GM12878 (cell line): ENCODE measurements around the gene LHFPL2. TPM values are rescaled to one million over a fixed set of nuclear protein-coding genes. Genes with fewer than 3 reads are reported as not detected.

Experiments
- CUX1 ChIP-seq: IDR thresholded peaks from 2 replicates; pipeline ENCODE4 v1.6.1; 2012; ENCODE audit warnings: improper control_type of control experiment, low read depth, low read length; ENCODE audit not compliant: insufficient replicate concordance
- HSF1 ChIP-seq: fragments of 150-350 bp; IDR thresholded peaks from 2 replicates; pipeline ENCODE4 v1.6.1; 2014; ENCODE audit warnings: mild to moderate bottlenecking, low read depth, low read length
- MYB ChIP-seq: fragments of 150-350 bp; IDR thresholded peaks from 2 replicates; pipeline ENCODE4 v1.6.1; 2014; ENCODE audit warnings: mild to moderate bottlenecking, low read depth, low read length, borderline replicate concordance
- NBN ChIP-seq: fragments of 450-650 bp; IDR thresholded peaks from 2 replicates; pipeline ENCODE4 v1.6.1; 2016
- PML ChIP-seq: IDR thresholded peaks from 2 replicates; pipeline ENCODE4 v1.6.1; 2012; ENCODE audit warnings: low read length, inconsistent platforms
- POLR2A ChIP-seq: IDR thresholded peaks from 2 replicates; pipeline ENCODE4 v1.6.1; 2011; ENCODE audit warnings: low read depth, mild to moderate bottlenecking, low read length
- RAD51 ChIP-seq: fragments of 450-650 bp; IDR thresholded peaks from 2 replicates; pipeline ENCODE4 v1.6.1; 2016; ENCODE audit warnings: moderate library complexity, mild to moderate bottlenecking, inconsistent platforms
- SREBF1 ChIP-seq: IDR thresholded peaks from 2 replicates; pipeline ENCODE4 v1.6.1; 2012; ENCODE audit warnings: mild to moderate bottlenecking, low read length
- SREBF2 ChIP-seq: IDR thresholded peaks from 2 replicates; pipeline ENCODE4 v1.6.1; 2012; ENCODE audit warnings: mild to moderate bottlenecking, low read length
- TARDBP ChIP-seq: IDR thresholded peaks from 2 replicates; pipeline ENCODE4 v1.6.1; 2016; ENCODE audit warnings: borderline replicate concordance
- TBL1XR1 ChIP-seq: IDR thresholded peaks from 2 replicates; pipeline ENCODE4 v1.6.1; 2012; ENCODE audit warnings: low read depth, low read length, improper control_type of control experiment
- ZNF217 ChIP-seq: fragments of 450-650 bp; IDR thresholded peaks from 2 replicates; pipeline ENCODE4 v1.6.1; 2017; ENCODE audit warnings: antibody characterized with exemption, mild to moderate bottlenecking
- ZNF384 ChIP-seq: IDR thresholded peaks from 2 replicates; pipeline ENCODE4 v1.6.1; 2012; ENCODE audit warnings: low read depth, mild to moderate bottlenecking, low read length, improper control_type of control experiment, borderline replicate concordance
- ZZZ3 ChIP-seq: IDR thresholded peaks from 2 replicates; pipeline ENCODE4 v1.6.1; 2011; ENCODE audit warnings: low read depth; ENCODE audit not compliant: control insufficient read depth, insufficient read length
- polyA plus RNA-seq, 11 experiments: library from polyadenylated mRNA; depleted of rRNA in 4 of 11; unstranded in 6 of 11; stranded (reverse) in 5 of 11; fragments of >200 nt; fragmentation: Nextera tagmentation in 4 of 11; fragmentation: Illumina TruSeq in 1 of 11; extraction: Ambion mirVana in 4 of 11; extraction: Trizol in 1 of 11; gene quantifications; 1 replicate in 1 of 11; 2 replicates in 10 of 11; pipeline versions ENCODE4 v1.2.1 to v1.2.3, GENCODE V29; 2011 to 2016; ENCODE audit warnings: inconsistent platforms in 2 of 11, missing spikeins in 2 of 11, low read depth in 1 of 11
- total RNA-seq, 4 experiments: library from RNA; depleted of rRNA in 3 of 4; stranded (reverse); fragments of >200 nt in 3 of 4; fragmentation: Illumina TruSeq in 1 of 4; extraction: Trizol in 1 of 4; gene quantifications; 2 replicates each; pipeline versions ENCODE4 v1.2.1 to v1.2.3, GENCODE V29; 2013 to 2021
- TF ChIP-seq, protein P1 (sequence below): IDR thresholded peaks from 2 replicates; pipeline ENCODE4 v1.6.1; 2012; ENCODE audit warnings: low read depth, low read length, improper control_type of control experiment

The LHFPL2 gene
- total and polyA plus RNA-seq, 10 of the 15 experiments (the other 5 are each of a cell fraction or from before 2014, with no cell fraction given): 4.1 to 21.8 (median 12.5) TPM

GRCh38 chr5:78574731-78575161 is 73.8 kb downstream of the LHFPL2 start (continued):
- no peak for TF ChIP-seq CUX1
- TF ChIP-seq, protein P1, sequence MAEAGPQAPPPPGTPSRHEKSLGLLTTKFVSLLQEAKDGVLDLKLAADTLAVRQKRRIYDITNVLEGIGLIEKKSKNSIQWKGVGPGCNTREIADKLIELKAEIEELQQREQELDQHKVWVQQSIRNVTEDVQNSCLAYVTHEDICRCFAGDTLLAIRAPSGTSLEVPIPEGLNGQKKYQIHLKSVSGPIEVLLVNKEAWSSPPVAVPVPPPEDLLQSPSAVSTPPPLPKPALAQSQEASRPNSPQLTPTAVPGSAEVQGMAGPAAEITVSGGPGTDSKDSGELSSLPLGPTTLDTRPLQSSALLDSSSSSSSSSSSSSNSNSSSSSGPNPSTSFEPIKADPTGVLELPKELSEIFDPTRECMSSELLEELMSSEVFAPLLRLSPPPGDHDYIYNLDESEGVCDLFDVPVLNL: no peak
- TF ChIP-seq MYB: no peak
- no peak for TF ChIP-seq ZNF384
- TF ChIP-seq POLR2A: 0 out of 2 replicates have a peak, but pooled peaks have one; percentile 30
- TF ChIP-seq RAD51: no peak
- no peak for TF ChIP-seq PML
- no peak for TF ChIP-seq SREBF2
- TF ChIP-seq TBL1XR1: no peak
- no peak for TF ChIP-seq ZZZ3
- TF ChIP-seq TARDBP: no peak
- no peak for TF ChIP-seq SREBF1
- TF ChIP-seq NBN: no peak
- TF ChIP-seq HSF1: no peak
- TF ChIP-seq ZNF217: no peak
